ENCODE data around the gene PPAN.
A peak's percentile ranks its signal among the peaks of the same experiment; 100 is the strongest.

Gene PPAN

DNA sequence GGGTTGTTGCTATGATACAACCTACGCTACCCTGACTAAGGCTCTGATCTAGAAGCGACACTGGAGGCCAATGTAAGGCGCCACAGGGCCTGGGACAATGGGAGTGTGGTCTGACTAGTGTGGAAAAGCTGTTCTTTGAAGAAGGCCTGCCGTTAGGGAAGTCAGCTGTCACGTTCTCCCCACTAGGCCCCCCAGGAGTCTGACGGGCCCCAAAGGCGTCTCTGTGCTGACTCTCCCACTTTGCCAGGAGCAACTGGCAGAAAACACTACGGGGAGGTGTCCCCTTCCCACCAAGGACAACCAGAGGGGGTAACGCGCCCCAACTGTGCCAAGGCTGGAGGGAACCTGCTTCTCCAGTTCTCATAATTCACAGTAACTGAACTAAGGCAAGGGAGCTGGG, 38.9 kb downstream of the PPAN start:
- FAIRE-seq (no peak), DNase-seq (ENCODE audit: insufficient read length) (no peak)
- TF ChIP-seq POLR2AphosphoS5 (IDR thresholded peaks at IDR 0.05; ENCODE audit: low read depth, low read length), result no peak
- TF ChIP-seq POLR2A (IDR thresholded peaks at IDR 0.05; ENCODE audit: low read depth, low read length), result no peak
- no peak for TF ChIP-seq TAF1 (IDR thresholded peaks at IDR 0.05; ENCODE audit: borderline replicate concordance, low read depth, low read length)

DNA sequence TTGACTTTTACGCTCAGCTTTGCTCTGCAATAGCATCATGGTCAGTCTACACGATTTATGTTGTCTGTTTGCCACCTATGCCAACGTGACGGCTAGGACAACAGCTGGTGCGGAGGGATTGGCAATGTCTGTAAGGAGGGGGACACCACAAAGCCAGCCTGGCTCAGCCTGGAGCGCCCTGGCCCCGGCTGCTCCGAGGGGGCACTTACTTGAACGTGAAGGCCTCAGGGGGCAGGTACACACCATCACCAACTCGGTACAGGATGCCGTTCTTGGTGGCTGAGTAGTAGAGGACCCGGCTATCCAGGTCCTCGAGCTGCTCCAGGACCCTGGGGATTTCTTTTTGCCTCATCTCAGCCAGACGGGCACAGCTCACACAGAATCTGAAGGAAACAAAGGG, 40.0 kb downstream of the PPAN start:
- FAIRE-seq (no peak), DNase-seq (ENCODE audit: insufficient read length) (no peak)
- TF ChIP-seq TAF1 (IDR thresholded peaks at IDR 0.05; ENCODE audit: borderline replicate concordance, low read depth, low read length) (no peak), POLR2AphosphoS5 (IDR thresholded peaks at IDR 0.05; ENCODE audit: low read depth, low read length) (no peak), POLR2A (IDR thresholded peaks at IDR 0.05; ENCODE audit: low read depth, low read length) (no peak)

DNA sequence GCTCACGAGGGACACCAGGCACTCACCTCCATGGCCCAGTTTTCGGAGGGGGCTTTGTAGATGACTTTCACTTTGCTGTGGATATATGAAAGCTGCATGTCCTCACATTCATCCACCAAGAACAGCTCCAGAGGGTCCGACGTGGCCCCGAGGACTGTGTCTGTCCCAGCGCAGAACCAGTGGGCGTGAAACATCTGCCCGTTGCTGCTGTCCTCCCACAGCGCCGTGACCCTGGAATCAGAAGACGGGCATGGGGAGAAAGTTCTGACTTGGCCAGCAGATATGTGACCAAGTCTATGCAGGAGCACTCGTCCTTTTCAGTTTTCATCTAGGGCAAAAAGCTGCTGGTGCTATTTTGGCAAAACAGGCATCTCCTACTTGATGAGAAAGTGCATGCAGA, 43.3 kb downstream of the PPAN start:
- no peak for TF ChIP-seq TAF1 (IDR thresholded peaks at IDR 0.05; ENCODE audit: borderline replicate concordance, low read depth, low read length)
- TF ChIP-seq POLR2AphosphoS5 (IDR thresholded peaks at IDR 0.05; ENCODE audit: low read depth, low read length), result no peak
- no peak for TF ChIP-seq POLR2A (IDR thresholded peaks at IDR 0.05; ENCODE audit: low read depth, low read length)
- no peak for FAIRE-seq
- DNase-seq (ENCODE audit: insufficient read length), result no peak

DNA sequence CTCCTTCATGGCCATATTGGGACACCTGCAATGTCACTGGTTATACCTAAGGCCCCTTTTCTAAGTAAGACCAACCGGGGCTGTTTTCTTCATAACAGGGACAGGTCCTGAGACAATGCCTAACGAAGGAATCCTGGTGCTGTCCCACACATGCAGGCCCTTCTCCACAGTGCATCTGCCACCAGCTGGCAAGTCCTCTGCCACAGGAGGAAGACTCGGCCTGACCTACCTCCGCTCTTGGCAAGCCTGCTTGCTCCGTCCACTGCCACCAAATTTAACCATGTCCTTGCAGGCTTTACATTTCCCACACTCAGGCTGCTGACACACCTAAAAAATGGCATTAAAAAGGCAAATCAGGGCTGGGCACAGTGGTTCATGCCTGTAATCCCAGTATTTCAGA, 45.4 kb downstream of the PPAN start:
- no peak for DNase-seq (ENCODE audit: insufficient read length)
- TF ChIP-seq POLR2A (IDR thresholded peaks at IDR 0.05; ENCODE audit: low read depth, low read length) (no peak), TAF1 (IDR thresholded peaks at IDR 0.05; ENCODE audit: borderline replicate concordance, low read depth, low read length) (no peak), POLR2AphosphoS5 (IDR thresholded peaks at IDR 0.05; ENCODE audit: low read depth, low read length) (no peak)
- FAIRE-seq, result no peak

DNA sequence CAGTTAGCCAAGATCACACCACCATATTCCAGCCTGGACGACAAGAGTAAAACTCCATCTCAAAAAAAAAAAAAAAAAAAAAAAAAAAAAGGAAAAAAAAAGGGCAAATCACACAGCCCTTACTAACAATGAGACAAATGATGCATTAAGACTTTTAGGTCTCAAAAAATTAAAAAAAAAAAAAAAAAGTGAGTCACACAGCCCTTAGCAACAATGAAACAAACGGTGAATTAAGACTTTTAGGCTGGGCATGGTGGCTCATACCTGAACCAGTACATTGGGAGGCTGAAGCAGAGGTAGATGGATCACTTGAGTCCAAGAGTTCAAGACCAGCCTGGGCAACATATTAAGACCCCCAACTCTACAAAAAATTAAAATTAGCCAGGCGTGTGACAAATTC, 45.9 kb downstream of the PPAN start:
- TF ChIP-seq POLR2A (IDR thresholded peaks at IDR 0.05; ENCODE audit: low read depth, low read length) (no peak), POLR2AphosphoS5 (IDR thresholded peaks at IDR 0.05; ENCODE audit: low read depth, low read length) (no peak), TAF1 (IDR thresholded peaks at IDR 0.05; ENCODE audit: borderline replicate concordance, low read depth, low read length) (no peak)
- no peak for FAIRE-seq
- DNase-seq (ENCODE audit: insufficient read length), result no peak

DNA sequence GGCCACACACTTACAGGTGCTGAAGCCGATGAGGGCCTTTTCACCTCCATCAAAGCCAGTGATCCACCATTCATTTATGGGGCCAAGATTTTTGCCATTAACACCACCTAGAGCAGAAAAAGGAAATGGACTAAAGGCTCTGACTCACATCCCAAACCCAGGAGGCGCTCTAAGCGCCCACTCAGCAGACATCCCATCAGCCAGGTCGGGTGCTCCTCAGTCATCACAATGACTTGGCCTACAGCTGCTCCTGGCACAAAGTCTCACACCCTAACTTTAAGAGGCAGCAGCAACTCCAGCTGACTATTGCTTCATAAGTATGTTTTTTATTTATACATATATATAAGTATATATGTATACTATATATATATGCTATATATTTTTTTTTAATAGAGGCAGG, 49.7 kb downstream of the PPAN start:
- no peak for FAIRE-seq
- no peak for DNase-seq (ENCODE audit: insufficient read length)
- no peak for TF ChIP-seq POLR2A (IDR thresholded peaks at IDR 0.05; ENCODE audit: low read depth, low read length)
- no peak for TF ChIP-seq POLR2AphosphoS5 (IDR thresholded peaks at IDR 0.05; ENCODE audit: low read depth, low read length)

DNA sequence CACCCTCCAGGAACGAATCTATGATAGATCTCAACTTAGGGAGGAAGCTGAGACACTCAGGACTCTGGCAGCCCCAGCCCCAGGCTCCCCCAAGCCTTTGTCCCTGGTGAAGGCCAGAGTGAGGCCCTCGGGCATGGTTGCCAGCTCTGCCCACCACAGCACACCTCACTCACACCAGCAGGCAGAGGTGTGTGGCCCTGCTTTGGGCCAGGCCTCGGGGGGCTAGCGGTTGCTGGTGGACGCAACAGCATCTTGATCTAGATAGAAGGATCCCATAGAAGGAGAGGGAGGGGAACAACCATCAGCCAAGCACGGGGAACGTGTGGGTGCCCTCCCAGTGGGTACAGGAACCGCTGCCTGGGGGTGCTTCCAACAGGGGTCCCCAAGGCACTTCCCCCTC, 51.9 kb downstream of the PPAN start:
- no peak for DNase-seq (ENCODE audit: insufficient read length)
- no peak for TF ChIP-seq POLR2A (IDR thresholded peaks at IDR 0.05; ENCODE audit: low read depth, low read length)
- no peak for TF ChIP-seq TAF1 (IDR thresholded peaks at IDR 0.05; ENCODE audit: borderline replicate concordance, low read depth, low read length)
- no peak for TF ChIP-seq POLR2AphosphoS5 (IDR thresholded peaks at IDR 0.05; ENCODE audit: low read depth, low read length)
- no peak for FAIRE-seq

DNA sequence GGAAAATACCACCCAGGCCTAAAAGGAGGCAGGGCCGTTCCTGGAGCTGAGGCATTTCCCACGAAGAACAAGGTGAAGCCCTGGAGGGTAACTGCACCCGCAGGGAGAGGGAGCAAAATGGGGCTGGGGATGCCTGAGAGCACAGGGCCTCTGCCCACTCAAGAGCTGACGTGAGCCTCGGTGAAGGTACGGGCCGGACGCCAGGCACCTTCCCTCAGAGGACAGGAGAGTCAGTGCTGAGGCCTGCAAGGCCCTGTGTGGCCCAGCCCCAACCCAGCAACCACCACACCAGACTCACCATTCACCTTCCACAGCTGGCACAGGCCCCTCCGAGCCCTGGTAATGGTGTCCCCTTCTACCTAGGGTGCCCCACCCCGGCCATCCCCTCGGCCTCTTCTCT, 52.3 kb downstream of the PPAN start:
- no peak for DNase-seq (ENCODE audit: insufficient read length)
- TF ChIP-seq POLR2A (IDR thresholded peaks at IDR 0.05; ENCODE audit: low read depth, low read length) (no peak), POLR2AphosphoS5 (IDR thresholded peaks at IDR 0.05; ENCODE audit: low read depth, low read length) (no peak), TAF1 (IDR thresholded peaks at IDR 0.05; ENCODE audit: borderline replicate concordance, low read depth, low read length) (no peak)
- FAIRE-seq, result no peak

DNA sequence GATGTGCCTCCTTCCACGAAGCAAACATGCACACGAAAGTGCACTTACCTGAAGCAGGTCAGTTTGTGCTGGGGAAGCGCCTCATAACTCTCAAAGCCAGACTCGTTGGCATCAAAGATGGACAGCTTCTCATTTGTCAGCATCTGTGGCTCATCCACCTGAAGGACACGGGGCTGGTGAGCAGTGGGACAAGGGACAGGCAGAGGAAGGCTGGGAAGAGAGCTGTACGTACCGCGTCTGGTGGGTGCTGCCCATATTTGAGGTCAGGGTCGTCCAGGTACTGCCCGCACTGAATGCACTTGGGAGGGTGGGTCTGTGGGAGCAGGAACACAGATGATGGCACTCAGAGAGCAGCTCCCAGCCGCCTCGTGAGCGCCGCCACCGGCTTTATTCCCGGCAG, 53.4 kb downstream of the PPAN start:
- DNase-seq (ENCODE audit: insufficient read length) (no peak), FAIRE-seq (no peak)
- TF ChIP-seq POLR2A (IDR thresholded peaks at IDR 0.05; ENCODE audit: low read depth, low read length) (no peak), POLR2AphosphoS5 (IDR thresholded peaks at IDR 0.05; ENCODE audit: low read depth, low read length) (peak; percentile 52; the same call in 1 of the 2 replicates)

Measured in GM12892 (cell line).